Activated CD4-positive, alpha-beta T cell treated with anti-CD3 and anti-CD28 coated beads, Interleukin-2, Interleukin-6, amounts not matched to agents 100 ng/mL and 50 ng/mL, durations not matched to agents 16 hours and 8 hours (primary cell): ENCODE data around the gene CHST12.
"Not testable (repeated sequence)": the region's sequence is repeated elsewhere in the genome, so short reads cannot be mapped to it uniquely, and the experiment has no call there.

ENCODE experiments used
- DNase-seq: peaks from one replicate; pipeline ENCODE4 v3.0.0-alpha.2; 2020

Gene CHST12

DNA sequence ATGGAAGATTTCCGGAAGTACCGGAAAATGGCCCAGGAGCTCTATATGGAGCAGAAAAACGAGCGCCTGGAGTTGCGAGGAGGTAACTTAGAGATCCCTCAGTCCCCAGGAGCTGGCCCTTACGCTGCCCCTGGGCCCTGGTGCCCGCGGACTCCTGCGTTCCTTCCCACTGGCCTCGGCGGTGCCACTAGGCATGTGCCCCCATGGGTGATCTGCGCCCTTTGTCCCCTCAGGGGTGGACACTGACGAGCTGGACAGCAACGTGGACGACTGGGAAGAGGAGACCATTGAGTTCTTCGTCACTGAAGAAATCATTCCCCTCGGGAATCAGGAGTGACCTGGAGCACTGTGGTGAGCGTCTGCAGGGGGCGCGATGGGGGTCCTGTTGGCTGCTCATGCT lies 24.2 kb upstream of the CHST12 start:
- no peak for DNase-seq

DNA sequence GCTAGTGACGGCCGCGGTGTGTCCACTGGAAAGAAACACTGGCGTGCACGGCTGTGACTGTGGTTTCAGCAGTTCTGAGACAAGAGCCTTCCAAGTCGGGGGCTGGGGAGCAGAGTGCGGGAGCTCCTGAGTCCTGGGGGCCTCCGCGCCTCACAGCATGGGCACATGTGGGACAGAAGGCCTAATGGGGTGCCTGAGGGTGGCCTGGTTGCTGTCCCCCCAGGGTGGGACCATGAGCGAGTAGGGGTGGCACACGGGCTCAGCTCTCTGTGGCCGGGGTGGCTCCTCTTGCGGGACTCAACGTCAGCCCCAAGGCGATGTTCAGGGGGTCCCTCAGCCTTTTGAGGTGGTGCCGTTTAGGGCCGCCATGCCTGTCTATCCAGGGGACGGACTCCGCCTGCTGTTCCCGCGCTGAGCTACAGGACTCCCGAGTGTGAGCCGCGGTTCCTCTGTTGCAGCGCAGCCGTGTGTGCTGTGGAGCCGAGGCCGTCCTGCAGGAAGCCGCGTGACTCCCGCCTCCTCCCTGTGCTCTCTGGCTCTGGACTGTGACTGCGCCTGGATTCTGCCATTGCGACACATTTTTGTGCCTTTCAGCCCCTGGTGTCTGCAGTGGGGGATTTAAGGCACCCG lies 23.5 kb upstream of the CHST12 start:
- DNase-seq = no peak

DNA sequence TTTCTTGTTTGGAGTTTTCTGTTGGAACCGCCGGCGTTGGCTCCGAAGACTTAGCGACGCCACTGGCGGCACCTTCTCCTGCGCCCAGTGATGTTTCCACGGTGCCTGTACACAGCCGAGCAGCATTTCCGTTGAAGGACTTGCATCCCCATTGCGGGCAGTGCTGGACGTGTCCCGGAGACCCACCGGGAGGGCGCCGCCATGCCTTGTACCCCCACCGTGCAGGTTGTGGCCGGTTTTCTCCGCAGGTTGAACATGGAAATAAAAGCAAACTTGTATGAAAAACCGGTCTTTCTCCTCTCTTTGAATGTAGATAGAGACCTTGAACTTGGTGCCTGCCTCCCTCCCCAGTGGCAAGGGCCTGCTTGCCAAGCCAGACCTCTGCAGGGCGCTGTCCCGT lies 22.9 kb upstream of the CHST12 start:
- no peak for DNase-seq

DNA sequence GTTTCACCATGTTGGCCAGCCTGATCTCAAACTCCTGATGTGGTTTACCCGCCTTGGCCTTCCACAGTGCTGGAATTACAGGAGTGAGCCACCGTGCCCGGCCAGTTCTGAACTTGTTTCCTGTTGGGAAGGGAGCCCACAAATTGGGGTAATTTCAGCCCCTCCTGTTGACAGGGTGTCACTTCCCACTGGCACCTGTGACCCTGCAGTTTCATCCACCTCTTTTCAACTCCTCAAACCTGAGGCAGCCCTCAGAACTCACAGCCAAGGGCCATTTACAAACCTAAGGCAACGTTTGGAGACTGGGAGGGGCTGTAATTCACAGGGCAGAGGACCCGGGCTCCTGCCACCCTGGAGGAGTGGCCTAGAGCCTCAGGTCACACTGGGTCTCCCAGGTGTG lies 22.2 kb upstream of the CHST12 start:
- DNase-seq = no peak

DNA sequence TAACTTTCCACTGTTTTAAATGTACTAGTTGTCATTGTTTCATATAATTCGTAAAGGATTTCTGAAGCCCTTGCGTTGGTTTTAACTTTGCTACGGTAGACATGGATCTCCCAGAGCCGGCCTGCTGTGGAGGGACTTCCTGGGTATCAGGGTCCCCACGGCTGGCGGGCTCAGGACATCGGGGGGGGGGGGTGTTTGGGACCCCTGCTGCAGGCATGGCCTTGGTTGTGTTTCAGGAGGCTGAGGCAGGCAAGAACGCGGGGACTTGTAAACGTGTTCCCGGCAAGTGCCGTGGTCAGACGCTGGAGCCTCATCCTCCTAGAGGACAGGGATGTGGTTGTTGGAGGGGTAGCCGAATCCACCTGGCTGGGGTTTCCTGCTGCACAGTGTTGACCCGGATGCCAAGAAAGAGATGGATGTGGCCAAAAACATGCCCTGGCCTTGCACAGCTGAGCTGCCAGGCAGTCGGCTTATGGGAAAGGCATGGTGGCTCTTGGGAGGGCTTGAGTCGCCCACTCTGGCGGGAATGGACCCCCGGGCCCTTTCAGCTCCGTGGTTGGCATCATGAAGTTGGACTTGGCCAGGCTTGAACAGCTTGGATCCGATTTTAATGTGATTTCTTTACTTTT lies 21.4 kb upstream of the CHST12 start:
- no peak for DNase-seq

DNA sequence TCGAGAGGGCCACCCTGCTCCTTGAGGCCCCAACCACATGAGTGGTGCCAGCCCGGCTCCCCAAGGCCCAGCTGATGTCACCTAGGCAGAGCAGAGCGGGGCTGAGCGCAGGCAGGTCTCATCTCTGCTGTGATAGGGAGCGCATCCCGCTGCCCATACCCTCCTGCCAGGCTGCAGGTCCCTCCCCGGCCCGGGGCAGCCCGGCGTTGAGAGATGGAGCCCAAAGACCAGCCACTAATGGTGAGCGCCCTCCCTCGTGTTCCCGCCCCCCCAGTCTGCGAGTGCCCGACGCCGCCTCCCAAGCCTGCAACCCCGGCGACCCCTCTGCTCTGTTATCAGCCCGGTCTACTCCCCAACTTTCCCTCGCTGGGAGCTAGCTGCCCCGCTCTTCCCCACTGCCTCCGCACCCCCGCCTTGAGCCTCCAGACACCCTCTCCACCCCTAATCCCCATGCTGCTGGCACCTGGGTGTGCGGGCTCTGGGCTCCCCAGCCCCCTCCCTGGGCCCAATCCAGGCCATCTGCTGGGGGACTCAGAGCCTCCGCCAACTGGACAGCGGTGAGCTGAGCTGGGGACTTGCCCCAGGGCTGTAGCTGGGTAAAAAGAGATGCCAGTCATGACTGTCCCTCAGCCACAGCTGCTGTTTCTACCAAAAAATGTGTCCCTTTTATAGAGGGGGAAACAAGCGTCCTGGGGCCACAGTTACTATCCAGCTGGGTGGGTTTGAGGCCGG lies 19.7 kb upstream of the CHST12 start:
- DNase-seq = no peak

DNA sequence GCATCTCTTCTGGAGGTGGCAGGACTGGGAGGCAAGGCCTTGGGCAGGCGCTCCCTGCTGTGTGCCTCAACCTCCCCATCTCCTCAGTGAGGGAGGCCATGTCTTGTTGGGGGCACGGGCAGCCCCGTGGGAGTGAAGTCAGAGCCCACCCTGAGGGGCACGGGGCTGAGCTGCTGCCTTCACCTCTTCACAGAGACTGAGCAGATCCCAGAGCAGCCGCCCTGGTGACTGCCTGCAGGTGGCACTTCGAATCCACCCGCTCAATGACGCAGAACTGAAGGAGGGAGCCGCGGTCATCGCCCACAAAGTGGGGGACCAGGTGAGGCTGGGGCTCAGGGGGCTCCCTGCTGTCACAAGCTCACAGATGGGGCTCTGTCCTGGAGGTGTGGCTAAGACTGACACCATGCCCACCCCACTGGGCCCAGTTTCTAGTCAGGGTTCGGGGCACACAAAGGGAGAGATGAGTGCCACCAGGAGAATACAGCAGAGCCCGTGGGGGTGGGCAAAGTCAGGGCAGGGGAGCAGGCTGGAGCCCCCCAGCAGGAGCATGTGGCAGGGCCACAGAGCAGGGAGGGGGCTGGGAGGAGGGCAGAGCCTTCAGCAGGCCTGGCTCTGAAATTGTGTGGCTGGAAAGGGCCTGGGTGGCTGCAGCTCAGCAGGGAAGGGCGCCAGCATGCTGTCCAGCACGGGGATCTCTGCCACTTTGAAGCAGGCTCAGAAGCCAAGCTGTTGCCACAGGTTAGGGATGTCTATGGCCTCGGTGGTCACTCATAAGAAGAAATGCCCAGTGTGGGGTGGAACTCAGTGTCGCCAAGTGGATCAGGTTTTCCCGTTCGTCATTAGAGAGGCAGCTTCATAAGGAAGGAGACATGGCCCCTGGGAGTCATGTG lies 18.8 kb upstream of the CHST12 start:
- DNase-seq = no peak

DNA sequence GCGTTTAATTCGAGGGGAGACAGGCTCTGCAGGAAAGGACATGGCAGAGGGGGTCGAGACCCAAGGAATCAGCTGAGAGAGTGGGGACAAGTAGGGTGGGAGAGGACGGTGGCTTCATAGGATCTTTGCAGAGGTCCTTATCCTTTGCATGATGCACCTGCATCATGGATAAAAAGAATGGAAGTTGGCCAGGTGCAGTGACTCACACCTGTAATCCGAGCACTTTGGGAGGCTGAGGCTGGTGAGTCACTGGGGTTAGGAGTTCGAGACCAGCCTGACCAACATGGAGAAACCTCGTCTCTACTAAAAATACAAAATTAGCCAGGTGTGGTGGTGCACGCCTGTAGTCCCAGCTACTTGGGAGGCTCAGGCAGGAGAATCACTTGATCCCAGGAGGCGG lies 17.3 kb upstream of the CHST12 start:
- DNase-seq = not testable (repeated sequence)

DNA sequence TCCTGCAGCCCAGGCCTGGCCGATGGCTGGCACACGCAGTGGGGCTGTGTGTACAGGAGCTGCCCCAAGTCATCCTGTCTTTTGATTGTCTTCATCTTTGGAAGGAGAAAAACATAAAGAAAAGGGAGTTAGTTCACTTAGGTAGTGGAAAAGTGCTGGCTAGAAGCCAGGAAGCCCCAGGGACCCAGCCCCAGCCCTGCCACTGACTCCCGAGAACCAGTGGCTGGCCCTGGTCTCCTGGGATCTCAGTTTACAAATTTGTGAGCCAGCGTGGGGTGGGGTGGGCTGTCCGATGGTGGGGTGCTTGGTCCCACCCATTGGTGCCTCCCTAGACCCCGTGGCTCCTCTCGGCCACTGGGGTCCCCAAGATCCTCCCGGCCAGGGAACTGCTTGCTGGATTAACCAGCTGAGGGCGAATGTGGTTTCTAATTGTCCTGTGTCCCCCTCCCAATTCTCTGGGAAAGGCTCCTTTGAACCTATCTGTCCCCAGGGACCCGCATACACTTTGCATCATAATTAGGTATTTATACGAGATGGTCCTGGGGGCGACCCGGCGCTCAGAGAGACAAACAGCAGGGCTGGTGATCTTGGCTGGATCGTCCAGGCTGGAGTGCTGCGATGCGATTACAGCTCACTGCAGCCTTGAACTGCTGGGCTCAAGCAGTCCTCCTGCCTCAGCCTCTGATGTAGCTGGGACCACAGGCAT lies 16.3 kb upstream of the CHST12 start:
- DNase-seq = no peak

DNA sequence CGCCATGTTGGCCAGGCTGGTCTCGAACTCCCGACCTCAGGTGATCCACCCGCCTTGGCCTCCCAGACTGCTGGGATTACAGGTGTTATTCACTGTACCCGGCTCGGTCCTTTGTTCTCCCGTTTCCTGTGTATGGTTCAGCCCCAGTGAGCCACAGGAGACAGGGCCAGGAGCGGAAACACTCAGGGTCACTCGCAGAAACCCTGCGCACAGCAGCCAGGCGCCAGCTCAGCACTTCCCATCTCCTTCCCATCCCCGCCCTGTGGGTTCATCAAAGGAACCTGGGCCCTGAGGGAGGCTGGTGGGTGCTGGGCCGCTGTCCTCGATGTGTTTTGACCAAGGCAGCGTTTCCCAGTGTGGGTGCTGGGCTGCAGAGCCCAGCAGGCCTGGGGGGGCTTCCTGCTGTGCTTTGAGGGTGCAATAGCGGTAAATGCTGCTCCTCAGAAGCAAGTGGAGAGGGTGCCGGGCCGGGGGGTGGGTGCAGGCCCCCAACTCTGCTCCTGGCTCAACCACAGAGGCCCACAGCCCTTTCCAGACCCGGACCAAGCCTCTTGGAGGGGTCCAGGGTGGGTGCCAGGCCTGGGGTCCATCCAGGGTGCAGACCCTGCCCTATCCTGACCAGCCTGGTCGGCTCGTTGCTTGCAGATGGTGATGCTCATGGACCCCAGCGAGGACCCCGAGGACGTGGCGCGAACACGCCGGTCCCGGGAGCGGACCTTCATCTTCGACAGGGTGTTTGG lies 15.3 kb upstream of the CHST12 start:
- DNase-seq = no peak

DNA sequence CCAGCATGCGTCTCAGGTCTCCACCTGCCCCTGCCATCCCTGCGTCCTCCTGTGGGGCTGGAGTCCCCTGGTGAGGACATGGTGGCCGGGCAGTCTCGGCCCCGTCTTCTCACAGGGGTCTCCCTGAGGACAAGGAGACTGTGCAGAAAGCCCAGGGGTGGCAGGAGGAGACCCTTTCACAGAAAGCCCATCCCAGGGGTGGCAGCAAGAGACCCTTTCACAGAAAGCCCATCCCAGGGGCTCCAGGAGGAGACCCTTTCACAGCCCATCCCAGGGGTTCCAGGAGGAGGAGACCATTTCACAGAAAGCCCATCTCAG lies 14.8 kb upstream of the CHST12 start:
- no peak for DNase-seq

DNA sequence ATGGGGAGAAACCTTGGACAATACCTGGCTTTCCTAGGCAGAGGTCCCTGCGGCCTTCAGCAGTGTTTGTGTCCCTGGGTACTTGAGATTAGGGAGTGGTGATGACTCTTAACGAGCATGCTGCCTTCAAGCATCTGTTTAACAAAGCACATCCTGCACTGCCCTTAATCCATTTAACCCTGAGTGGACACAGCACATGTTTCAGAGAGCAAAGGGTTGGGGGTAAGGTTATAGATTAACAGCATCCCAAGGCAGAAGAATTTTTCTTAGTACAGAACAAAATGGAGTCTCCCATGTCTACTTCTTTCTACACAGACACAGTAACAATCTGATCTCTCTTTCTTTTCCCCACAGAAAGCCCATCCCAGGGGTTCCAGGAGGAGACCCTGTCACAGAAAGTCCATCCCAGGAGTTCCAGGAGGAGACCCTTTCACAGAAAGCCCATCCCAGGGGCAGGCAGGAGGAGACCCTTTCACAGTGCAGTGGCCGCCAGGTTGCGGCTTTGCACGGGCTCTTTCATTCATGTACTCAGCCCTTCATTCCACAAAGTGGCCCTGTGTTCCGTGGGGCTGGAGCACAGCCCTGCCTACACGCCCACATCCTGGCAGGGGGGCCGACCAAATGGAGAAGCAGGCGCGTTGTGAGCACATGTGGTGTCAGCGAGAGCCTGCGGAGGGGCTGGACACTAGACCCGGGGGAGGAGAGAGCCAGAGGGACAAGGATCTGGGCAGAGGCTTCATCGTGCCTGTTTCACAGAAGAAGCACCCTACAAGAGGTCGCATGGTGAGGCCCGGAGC lies 13.2 kb upstream of the CHST12 start:
- not testable (repeated sequence) for DNase-seq

DNA sequence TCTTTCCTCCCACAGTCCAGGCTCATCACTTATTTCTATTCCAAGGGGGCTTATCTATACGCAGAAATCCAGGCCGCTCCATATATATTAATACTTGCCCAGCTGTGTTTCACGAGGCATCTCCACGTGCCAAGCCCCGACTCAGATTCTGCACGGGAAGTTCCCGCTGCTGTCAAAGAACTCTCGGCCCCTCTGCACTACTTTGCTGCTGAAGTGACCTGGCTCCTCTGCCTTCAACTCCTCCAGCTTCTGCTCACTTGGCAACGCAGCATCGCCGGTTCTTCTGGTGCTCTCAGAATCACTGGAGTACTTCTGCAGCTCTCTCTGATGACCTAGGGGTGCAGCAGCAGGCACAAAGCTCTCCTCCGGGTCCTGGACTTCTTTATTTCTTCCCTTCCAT lies 9.7 kb upstream of the CHST12 start:
- DNase-seq = no peak

DNA sequence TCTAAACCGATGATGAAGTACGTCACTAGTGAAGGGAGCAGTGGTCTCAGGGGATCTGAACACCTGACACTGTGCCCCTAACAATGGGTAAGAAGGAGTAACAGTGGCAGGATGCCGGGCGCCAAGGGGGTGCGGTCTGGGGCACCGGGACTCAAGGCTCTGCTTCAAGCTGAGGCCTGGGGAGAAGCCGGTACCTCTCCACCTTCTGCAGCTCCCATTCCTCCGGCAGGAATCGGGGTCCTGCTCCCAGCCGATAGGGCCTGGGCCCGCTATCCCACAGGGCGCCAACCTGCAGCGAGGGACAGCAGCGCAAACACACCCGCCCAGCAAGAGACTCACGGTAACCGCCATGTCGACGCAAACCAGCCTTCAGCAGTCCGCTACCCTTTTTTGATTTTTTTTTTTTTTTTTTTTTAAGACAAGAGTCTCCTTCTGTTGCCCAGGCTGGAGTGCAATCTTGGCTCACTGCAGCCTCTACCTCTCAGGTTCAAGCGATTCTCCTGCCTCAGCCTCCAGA lies 8.8 kb upstream of the CHST12 start:
- no peak for DNase-seq

DNA sequence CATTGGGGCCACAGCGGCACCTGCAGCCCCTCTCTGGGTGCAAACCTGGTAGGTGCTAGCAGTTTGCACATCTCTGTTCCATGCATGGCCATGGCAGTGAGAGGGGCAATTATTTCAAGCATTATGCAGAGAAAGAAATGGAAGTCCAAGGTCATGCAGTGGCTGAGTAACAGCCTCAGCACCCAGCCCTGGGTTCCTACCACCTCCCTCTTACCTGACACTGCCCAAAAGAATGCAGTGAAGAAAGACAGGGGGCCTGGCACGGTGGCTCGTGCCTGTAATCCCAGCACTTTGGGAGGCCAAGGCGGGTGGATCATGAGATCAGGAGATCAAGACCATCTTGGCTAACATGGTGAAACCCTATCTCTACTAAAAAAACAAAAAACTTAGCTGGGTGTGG lies 4.9 kb upstream of the CHST12 start:
- no peak for DNase-seq

DNA sequence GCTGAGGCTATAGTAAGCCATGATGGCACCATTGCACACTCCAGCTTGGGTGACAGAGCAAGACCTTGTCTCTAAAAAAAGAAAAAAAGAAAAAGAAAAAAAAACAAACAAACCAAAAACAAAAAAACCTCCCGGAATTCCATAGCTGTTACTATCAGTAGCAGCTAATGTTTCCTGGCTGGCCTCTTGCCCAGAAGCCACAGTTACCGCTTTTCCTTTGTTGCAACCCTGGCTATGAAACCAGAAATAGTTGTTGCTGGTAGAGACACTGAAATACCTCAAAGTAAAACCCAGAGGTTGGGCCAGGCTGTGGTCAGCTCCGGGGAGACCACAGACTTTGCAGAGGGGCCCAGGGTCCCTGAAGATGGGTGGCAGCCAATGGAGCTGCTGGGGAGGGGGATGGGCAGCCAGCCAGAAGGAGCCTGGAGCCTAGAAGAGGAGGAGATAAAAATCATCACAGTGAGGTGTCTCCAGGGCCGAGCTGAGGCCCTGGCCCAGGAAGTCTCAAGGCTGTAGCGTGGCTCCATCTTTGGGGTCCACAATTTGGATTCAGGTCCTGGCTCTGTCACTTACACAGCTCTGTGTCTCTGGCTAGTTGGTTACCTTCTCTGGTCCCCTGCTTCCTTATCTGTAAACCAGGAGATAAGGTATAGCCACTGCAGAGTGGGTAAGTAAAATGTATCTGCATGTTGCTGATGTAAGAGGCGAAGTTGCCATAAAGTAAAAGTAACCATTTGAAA lies 3.4 kb upstream of the CHST12 start:
- peak; percentile 50 for DNase-seq

DNA sequence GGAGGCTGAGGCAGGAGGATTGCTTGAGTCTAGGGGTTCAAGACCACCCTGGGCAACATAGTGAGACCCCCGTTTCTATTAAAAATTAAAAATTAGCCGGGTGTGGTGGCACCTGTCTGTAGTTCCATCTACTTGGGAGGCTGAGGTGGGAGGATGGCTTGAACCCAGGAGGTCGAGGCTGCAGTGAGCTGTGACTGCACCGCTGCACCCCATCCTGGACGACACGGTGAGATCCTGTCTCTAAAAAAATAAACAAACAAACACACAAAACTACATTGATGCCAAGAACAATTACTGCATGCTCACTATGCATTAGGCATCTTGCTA lies 761 bp upstream of the CHST12 start:
- no peak for DNase-seq

DNA sequence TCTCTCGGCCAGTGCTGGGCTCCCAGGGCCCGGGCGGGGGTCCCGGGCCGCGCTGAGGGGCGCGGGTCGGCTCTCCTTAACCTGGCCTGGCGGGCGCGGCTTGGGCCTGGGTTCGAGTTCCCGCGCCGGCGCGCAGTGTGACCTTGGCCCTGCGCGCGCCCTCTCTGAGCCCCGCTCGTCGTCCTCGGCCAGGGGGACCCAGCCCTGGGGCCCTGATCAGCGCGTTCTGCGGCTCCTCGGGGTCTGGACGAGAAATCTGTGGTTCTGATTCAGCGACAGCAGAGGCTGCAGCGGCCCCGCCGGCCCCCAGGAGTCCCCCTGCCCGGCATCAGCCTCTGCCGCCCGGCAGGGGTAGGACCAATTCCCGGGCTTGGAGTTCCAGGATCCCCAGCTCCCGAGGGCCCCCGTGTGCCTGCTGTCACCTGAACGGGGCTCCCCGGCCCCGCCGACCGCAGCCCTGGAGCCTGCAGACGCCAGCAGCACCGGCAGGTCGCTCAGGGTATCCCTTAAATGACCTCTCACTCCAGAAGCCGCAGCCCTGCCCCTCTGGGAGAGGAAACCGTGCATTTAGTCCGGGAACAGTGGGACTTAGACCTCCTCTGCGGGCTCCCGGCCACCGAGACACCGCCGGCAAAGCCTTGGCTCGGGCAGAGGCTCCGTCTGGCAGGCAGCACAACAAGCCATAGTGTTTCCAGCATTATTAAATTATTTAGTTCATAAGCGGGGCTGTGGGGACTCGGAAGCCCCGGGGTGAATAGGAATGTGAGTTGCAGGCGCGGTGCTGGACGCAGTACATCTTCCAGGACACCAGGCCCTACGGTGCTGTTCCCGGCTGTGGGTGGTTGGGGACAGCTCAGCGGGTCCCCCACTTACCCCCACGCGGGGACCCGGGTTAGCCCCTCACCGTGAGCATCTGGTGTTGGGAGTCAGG lies 572 bp downstream of the CHST12 start:
- peak; percentile 28 for DNase-seq

DNA sequence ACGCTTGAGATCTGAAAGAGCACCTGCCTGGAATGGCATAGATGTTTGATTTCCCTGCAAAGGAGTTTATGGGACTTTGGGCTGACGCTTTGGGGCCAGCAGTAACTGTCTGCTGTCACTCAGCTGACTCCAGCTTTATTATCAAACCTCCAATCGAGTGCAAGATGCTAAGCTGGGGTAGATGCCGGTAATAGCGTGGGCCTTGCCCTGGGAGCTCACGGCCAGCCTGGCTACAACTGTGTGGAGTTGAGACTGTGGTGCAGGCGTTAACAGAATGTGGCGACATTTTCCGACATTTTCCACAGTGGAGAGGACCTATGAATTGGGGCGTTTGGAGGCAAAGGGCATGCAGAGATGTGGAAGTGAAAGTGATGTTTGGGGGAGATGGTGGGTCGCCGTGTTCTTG lies 1.3 kb downstream of the CHST12 start:
- DNase-seq = no peak
